ENCODE results near the gene UBE2R2.
A peak's percentile ranks its signal among the peaks of the same experiment; 100 is the strongest.
"Not testable (repeated sequence)": the region's sequence is repeated elsewhere in the genome, so short reads cannot be mapped to it uniquely, and the experiment has no call there.

UBE2R2 gene

GRCh38 chr9:33799928-33800704 is 16.8 kb upstream of the UBE2R2 start:
- no peak for DNase-seq

GRCh38 chr9:33800886-33801285 is 16.1 kb upstream of the UBE2R2 start:
- DNase-seq: no peak

GRCh38 chr9:33801943-33802500 is 14.9 kb upstream of the UBE2R2 start:
- DNase-seq: not testable (repeated sequence)

- DNase-seq: not testable (repeated sequence)
These were observed 12.8 kb upstream of the UBE2R2 start for GRCh38 chr9:33804196-33804595.

GRCh38 chr9:33807156-33807555 is 9.8 kb upstream of the UBE2R2 start:
- peak; percentile 85 for DNase-seq

GRCh38 chr9:33808979-33809322 is 8.0 kb upstream of the UBE2R2 start:
- not testable (repeated sequence) for DNase-seq

- DNase-seq: no peak
These were observed 7.5 kb upstream of the UBE2R2 start for GRCh38 chr9:33809506-33809905.

GRCh38 chr9:33813712-33814641 is 3.0 kb upstream of the UBE2R2 start:
- DNase-seq: no peak

GRCh38 chr9:33815781-33816180 is 1.2 kb upstream of the UBE2R2 start:
- DNase-seq: no peak

- DNase-seq: peak; percentile 39
These were observed 587 bp downstream of the UBE2R2 start for GRCh38 chr9:33817327-33818166.

- DNase-seq: no peak
These were observed 1.3 kb downstream of the UBE2R2 start for GRCh38 chr9:33818167-33818846.

- DNase-seq: no peak
These were observed 2.0 kb downstream of the UBE2R2 start for GRCh38 chr9:33818847-33819500.

GRCh38 chr9:33820231-33820745 is 3.3 kb downstream of the UBE2R2 start:
- no peak for DNase-seq

- DNase-seq: no peak
These were observed 6.8 kb downstream of the UBE2R2 start for GRCh38 chr9:33823801-33824200.

GRCh38 chr9:33827285-33827684 is 10.3 kb downstream of the UBE2R2 start:
- not testable (repeated sequence) for DNase-seq

- DNase-seq: not testable (repeated sequence)
These were observed 12.8 kb downstream of the UBE2R2 start for GRCh38 chr9:33829641-33830230.

- no peak for DNase-seq
These were observed 18.8 kb downstream of the UBE2R2 start for GRCh38 chr9:33835625-33836260.

GRCh38 chr9:33836261-33836660 is 19.3 kb downstream of the UBE2R2 start:
- DNase-seq: not testable (repeated sequence)

- DNase-seq: no peak
These were observed 20.2 kb downstream of the UBE2R2 start for GRCh38 chr9:33837138-33837537.

- no peak for DNase-seq
These were observed 23.4 kb downstream of the UBE2R2 start for GRCh38 chr9:33840381-33840780.

All from DMS153 (cell line).